Suprapubic skin (tissue), 4 donors: ENCODE data around the gene REV1. TPM values are rescaled to one million over a fixed set of nuclear protein-coding genes. Genes with fewer than 3 reads are reported as not detected.

Experiments used
- DNase-seq, 2 donors: peaks; one replicate each; pipeline ENCODE4 v3.0.0-alpha.2; 2019; ENCODE audit warnings: low spot score in 2 of 2
- H3K27ac ChIP-seq: fragments of 200-600 bp; sonication (generic); one replicate; pipeline ENCODE4 v1.5.1; 2019
- H3K27me3 ChIP-seq: fragments of 200-600 bp; sonication (generic); one replicate; pipeline ENCODE4 v1.5.1; 2019
- H3K36me3 ChIP-seq: fragments of 200-600 bp; sonication (generic); one replicate; pipeline ENCODE4 v1.5.1; 2019
- H3K4me1 ChIP-seq: fragments of 200-600 bp; sonication (generic); one replicate; pipeline ENCODE4 v1.5.1; 2019
- H3K4me3 ChIP-seq: fragments of 200-600 bp; sonication (generic); one replicate; pipeline ENCODE4 v1.5.1; 2019; ENCODE audit warnings: mild to moderate bottlenecking
- H3K9me3 ChIP-seq: fragments of 200-600 bp; sonication (generic); one replicate; pipeline ENCODE4 v1.5.1; 2019
- CTCF ChIP-seq, 2 donors: fragments of 200-600 bp in 1 of 2; fragments of 450-650 bp in 1 of 2; sonication (generic) in 1 of 2; IDR thresholded peaks; one replicate each; pipeline ENCODE4 v1.5.1; 2016 to 2019; ENCODE audit warnings: antibody characterized with exemption in 2 of 2, mild to moderate bottlenecking in 1 of 2, moderate library complexity in 1 of 2
- EP300 ChIP-seq: sonication (generic); formaldehyde crosslinking; IDR thresholded peaks from one replicate; pipeline ENCODE4 v1.6.1; 2017; ENCODE audit warnings: antibody characterized with exemption
- POLR2A ChIP-seq, 2 donors: fragments of 450-650 bp; IDR thresholded peaks; one replicate each; pipeline ENCODE4 v1.6.1; 2017; ENCODE audit warnings: antibody characterized with exemption in 2 of 2, mild to moderate bottlenecking in 2 of 2, moderate library complexity in 2 of 2
- POLR2AphosphoS5 ChIP-seq, 3 donors: sonication (generic); formaldehyde crosslinking; IDR thresholded peaks; one replicate each; pipeline ENCODE4 v1.6.1; 2017; ENCODE audit warnings: antibody characterized with exemption in 3 of 3
- WGBS: methylation state at CpG from one replicate; pipeline ENCODE4 v1.1.5; 2018; 5-methylcytosine and 5-hydroxymethylcytosine counted together
- total RNA-seq, 4 donors: library from RNA; depleted of rRNA; stranded (reverse); fragments of >200 nt; gene quantifications; one replicate each; pipeline ENCODE4 v1.1.0, GENCODE V29; 2016

The REV1 gene
- total RNA-seq, 4 donors from 2014 or later, result 43.1 to 99.9 (median 53.5) TPM

DNA sequence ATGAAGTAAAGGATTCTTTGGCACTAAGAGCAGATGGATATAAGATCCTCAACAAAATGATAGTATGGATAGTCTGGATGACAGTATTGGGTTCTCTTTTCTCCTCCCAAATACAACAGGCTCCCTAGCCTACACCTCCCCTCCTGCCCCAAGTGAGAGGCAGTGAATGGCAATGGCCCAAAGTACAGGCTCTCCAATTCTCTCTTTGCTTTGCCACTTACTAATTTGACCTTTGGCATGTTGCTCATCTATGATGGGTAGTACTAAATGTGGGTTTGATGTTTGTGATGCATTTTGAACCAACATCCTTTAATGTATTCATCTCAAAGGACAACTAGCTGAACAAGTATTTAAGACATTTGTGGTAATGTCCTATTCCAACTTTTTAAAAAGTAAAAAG lies 86.7 kb downstream of the REV1 start:
- Histone ChIP-seq H3K9me3 (no peaks in the 10 kb centered on the region), H3K4me1 (peaks cover 4% of the 10 kb centered on the region), H3K4me3 (no peak overlapping the region), H3K36me3 (peaks cover 90% of the 10 kb centered on the region), H3K27me3 (no peaks in the 10 kb centered on the region), H3K27ac (no peak overlapping the region)
- TF ChIP-seq EP300 (no peak), POLR2AphosphoS5 (IDR thresholded peaks at IDR 0.05) (no peak), CTCF (IDR thresholded peaks at IDR 0.05) (no peak), POLR2A (IDR thresholded peaks at IDR 0.05) (no peak)
- DNase-seq, result no peak

DNA sequence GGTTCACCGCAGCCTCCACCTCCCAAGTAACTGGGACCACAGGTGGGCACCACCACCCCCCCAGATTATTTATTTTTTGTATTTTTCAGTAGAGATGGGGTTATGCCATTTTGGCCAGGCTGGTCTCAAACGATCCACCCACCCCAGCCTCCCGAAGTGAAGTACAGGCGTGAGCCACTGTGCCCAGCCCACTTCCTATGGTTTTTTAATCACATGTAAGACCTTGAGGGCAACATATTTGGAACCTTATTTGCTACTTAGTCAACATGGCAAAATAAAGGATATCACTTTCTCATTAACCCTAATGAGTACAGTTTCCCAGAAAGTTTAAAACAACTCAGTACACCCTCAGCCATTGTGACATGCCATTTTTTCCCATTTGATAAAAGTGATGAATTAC lies 88.0 kb downstream of the REV1 start:
- Histone ChIP-seq H3K4me1 (peaks cover 8% of the 10 kb centered on the region), H3K36me3 (peaks cover 94% of the 10 kb centered on the region)

GRCh38 chr2:99399795-99400194 lies 90.0 kb downstream of the REV1 start:
- TF ChIP-seq EP300 (no peak), POLR2AphosphoS5 (IDR thresholded peaks at IDR 0.05) (no peak), POLR2A (IDR thresholded peaks at IDR 0.05) (no peak), CTCF (IDR thresholded peaks at IDR 0.05) (no peak)
- Histone ChIP-seq H3K27ac (no peak overlapping the region), H3K4me3 (no peak overlapping the region), H3K36me3 (peaks cover 97% of the 10 kb centered on the region), H3K27me3 (no peaks in the 10 kb centered on the region), H3K9me3 (no peaks in the 10 kb centered on the region), H3K4me1 (peaks cover 4% of the 10 kb centered on the region)
- no peak for DNase-seq
- 74% methylated on average over 2 of the region's 2 CpGs for WGBS

More for the DNA sequence above, 88.0 kb downstream of the REV1 start:
- Histone ChIP-seq H3K27ac (no peak overlapping the region), H3K9me3 (no peaks in the 10 kb centered on the region), H3K4me3 (no peak overlapping the region), H3K27me3 (no peaks in the 10 kb centered on the region)
- no peak for DNase-seq
- TF ChIP-seq EP300 (no peak), CTCF (IDR thresholded peaks at IDR 0.05) (no peak), POLR2A (IDR thresholded peaks at IDR 0.05) (no peak), POLR2AphosphoS5 (IDR thresholded peaks at IDR 0.05) (no peak)
- WGBS, result 74% methylated on average over 4 of the region's 4 CpGs

- Histone ChIP-seq H3K9me3 (no peaks in the 10 kb centered on the region), H3K36me3 (peaks cover 97% of the 10 kb centered on the region), H3K27ac (no peak overlapping the region), H3K4me1 (peaks cover 4% of the 10 kb centered on the region), H3K27me3 (no peaks in the 10 kb centered on the region), H3K4me3 (no peak overlapping the region)
- no peak for TF ChIP-seq POLR2A (IDR thresholded peaks at IDR 0.05)
- no peak for TF ChIP-seq POLR2AphosphoS5 (IDR thresholded peaks at IDR 0.05)
- no peak for TF ChIP-seq CTCF (IDR thresholded peaks at IDR 0.05)
- no peak for TF ChIP-seq EP300
- 39% methylated on average over 5 of the region's 5 CpGs for WGBS
- DNase-seq, result no peak
Measured at GRCh38 chr2:99399063-99399462, 90.8 kb downstream of the REV1 start.

DNA sequence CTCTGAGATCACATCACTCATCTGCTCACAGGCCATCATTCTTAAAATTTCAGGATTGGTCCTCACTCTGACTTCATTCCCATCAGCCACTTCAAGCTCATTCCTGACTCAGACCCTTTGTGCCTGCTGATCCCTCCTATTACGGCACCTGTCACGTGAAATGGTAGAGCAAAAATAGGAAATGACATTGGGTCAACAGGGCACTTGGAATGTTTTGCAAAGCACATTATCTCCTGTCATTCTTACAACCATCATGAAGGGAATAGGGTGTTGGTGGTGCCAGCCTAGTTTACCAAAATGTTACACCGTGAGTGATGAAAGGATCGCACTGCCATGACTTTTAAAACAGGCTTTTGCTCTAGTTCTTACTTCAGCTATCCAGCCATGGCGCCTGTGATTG lies 91.5 kb downstream of the REV1 start:
- H3K4me3 ChIP-seq, result no peak overlapping the region
- no peak for TF ChIP-seq POLR2A (IDR thresholded peaks at IDR 0.05)
- TF ChIP-seq CTCF (IDR thresholded peaks at IDR 0.05), result no peak
- no peak for TF ChIP-seq POLR2AphosphoS5 (IDR thresholded peaks at IDR 0.05)
- TF ChIP-seq EP300, result no peak
- 91% methylated on average over 5 of the region's 5 CpGs for WGBS
- no peaks in the 10 kb centered on the region for H3K9me3 ChIP-seq
- no peaks in the 10 kb centered on the region for H3K27me3 ChIP-seq
- no peak for DNase-seq
- H3K36me3 ChIP-seq, result peaks cover 99% of the 10 kb centered on the region
- H3K4me1 ChIP-seq, result peaks cover 4% of the 10 kb centered on the region
- no peak overlapping the region for H3K27ac ChIP-seq
